Liver (tissue), 3 donors: ENCODE data around the gene TRAPPC12.

Experiments used
- ATF3 ChIP-seq: IDR thresholded peaks from 2 replicates; pipeline ENCODE4 v1.6.1; 2016; ENCODE audit warnings: antibody characterized with exemption
- CTCF ChIP-seq: fragments of 150-350 bp; IDR thresholded peaks from 2 replicates; pipeline ENCODE4 v1.5.1; 2017; ENCODE audit warnings: improper control_type of control experiment, low read depth, low read length; ENCODE audit not compliant: missing input control
- EGR1 ChIP-seq, 2 donors: IDR thresholded peaks; 2 replicates each; pipeline ENCODE4 v1.6.1; 2016 to 2018; ENCODE audit warnings: antibody characterized with exemption in 2 of 2, low read depth in 2 of 2
- GABPA ChIP-seq, 2 donors: IDR thresholded peaks in 1 of 2; conservative IDR thresholded peaks in 1 of 2; 2 replicates each; pipeline ENCODE4 v1.6.1; 2016; ENCODE audit warnings: antibody characterized with exemption in 2 of 2, mild to moderate bottlenecking in 1 of 2, moderate library complexity in 1 of 2
- HNF4A ChIP-seq, 2 donors: conservative IDR thresholded peaks; 2 replicates each; pipeline ENCODE4 v1.6.1; 2016; ENCODE audit warnings: antibody characterized with exemption in 2 of 2, mild to moderate bottlenecking in 2 of 2
- JUND ChIP-seq, 2 donors: IDR thresholded peaks; 2 replicates each; pipeline ENCODE4 v1.6.1; 2016; ENCODE audit warnings: antibody characterized with exemption in 2 of 2
- NR2F2 ChIP-seq: IDR thresholded peaks from 2 replicates; pipeline ENCODE4 v1.6.1; 2016; ENCODE audit warnings: antibody characterized with exemption
- RAD21 ChIP-seq, 2 donors: IDR thresholded peaks; 2 replicates each; pipeline ENCODE4 v1.6.1; 2016; ENCODE audit warnings: antibody characterized with exemption in 2 of 2, mild to moderate bottlenecking in 2 of 2
- TAF1 ChIP-seq: conservative IDR thresholded peaks from 2 replicates; pipeline ENCODE4 v1.6.1; 2016; ENCODE audit warnings: antibody characterized with exemption, mild to moderate bottlenecking
- ZBTB33 ChIP-seq: IDR thresholded peaks from 2 replicates; pipeline ENCODE4 v1.6.1; 2016; ENCODE audit warnings: antibody characterized with exemption
- donor health status: healthy.
- donor health status: healthy.

- no peak for TF ChIP-seq CTCF
- TF ChIP-seq NR2F2: no peak
- no peak for TF ChIP-seq ATF3
- no peak for TF ChIP-seq GABPA (IDR thresholded peaks at IDR 0.05 in 1 of 2, conservative IDR thresholded peaks at IDR 0.05 in 1 of 2)
- TF ChIP-seq TAF1: no peak
- TF ChIP-seq JUND (IDR thresholded peaks at IDR 0.05): no peak
- TF ChIP-seq ZBTB33: no peak
- TF ChIP-seq RAD21 (IDR thresholded peaks at IDR 0.05): no peak
- TF ChIP-seq EGR1 (IDR thresholded peaks at IDR 0.05; ENCODE audit: low read depth in 2 of 2): no peak
- no peak for TF ChIP-seq HNF4A (conservative IDR thresholded peaks at IDR 0.05)
Measured at GRCh38 chr2:3503483-3503882, 124.0 kb downstream of the TRAPPC12 start.
